Bladder microvascular endothelial cell (primary cell): Measurements from ENCODE around the gene SLC25A23. TPM values are rescaled to one million over a fixed set of nuclear protein-coding genes. Genes with fewer than 3 reads are reported as not detected.

Experiments used
- total RNA-seq: library from RNA; depleted of rRNA; stranded (reverse); fragments of >200 nt; gene quantifications from 2 replicates; pipeline ENCODE4 v1.2.3, GENCODE V29; 2014

SLC25A23 gene
- 8.9 and 25.6 TPM in 2 replicates for total RNA-seq

DNA sequence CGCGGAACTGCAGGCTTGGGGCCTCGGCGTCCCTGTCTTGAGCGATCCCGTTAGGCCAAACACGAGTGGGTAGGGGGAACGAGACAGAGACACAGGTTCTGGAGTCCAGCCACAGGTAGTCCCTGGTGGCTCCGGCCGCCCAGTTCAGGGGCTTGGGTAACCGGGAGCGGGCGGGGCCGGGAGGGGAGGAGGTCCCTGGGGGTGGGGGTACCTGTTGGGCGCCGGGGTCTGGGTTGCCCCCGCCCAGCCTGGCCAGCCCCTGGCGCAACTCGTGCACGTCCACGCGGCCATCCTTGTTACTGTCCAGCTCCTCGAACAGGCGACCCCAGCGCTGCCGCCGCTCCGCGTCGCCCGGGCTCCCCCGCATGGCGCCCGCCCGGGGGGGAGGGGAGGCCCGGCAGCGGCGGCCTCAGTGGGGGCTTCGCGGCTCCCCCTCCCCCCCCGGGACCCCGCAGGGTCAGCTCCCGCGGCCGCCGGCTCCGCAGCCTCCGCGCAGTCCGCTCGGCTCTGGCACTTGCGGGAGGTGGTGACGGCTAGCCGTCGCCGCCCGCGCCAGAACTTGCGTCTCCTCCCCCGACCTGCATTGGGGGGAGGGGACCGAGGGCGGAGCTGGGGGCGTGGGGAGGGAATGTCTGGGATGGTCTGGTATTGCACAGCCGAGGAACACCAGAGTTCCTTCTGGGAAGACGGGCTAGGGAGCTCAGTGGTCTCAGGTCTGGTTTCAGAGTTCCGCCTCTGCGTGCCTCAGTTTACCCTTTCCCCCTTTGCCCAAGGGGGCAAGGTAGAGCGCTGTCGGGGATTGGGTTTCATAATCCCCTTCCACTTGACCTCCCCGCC, at the start of gene SLC25A23:
TSS of gene SLC25A23 (minus strand) at position 531 of the 837 bp plus-strand sequence. CDS start at position 367, 164 bp downstream.

DNA sequence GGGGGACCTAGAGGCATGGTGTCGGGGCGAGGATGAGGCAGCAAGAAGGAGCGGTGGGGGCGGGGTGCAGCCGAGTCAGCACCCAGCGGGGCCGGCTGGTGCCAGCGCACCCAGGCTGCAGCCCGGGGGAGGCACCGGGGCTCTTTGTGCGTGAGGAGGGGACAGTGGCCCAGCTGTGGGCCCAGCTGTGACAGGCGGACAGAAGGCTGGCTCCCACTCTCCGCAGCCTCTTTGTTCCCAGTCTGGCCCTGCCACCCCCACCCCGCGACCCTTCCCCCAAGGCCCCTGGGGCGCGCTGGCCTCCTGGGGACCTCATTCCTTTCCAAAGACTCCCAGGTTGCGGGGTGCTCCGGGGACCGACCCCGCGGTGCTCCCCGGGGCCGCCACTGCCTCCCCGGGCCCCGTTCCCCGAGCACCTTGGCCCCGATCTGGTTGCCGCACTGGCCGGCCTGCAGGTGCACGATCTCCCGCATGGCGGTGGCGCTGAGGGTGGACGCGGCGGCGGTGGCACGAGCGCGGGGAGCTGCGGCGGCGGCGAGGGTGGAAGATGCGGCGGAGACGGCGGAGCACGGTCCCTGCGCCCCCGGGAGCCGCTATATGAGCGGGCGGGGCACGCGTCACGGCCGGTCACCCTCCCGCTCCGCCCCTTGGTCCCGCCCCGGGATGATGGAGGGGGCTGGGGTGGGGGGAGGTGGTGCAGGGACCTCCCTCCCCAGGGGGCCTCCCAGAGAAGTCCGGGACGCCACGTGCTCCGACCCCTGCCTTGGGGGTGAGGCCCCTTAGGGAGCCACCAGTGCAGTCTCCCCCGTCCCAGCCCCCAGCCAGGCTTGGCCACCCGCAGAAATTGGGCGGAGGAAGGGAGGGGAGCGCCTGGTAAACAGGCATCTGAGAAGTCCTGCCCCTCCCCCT, 42.4 kb upstream of the SLC25A23 start, which contains the start of gene TUBB4A:
TSS of gene TUBB4A (minus strand) at position 570 of the 909 bp plus-strand sequence. CDS start at position 473, 97 bp downstream.

DNA sequence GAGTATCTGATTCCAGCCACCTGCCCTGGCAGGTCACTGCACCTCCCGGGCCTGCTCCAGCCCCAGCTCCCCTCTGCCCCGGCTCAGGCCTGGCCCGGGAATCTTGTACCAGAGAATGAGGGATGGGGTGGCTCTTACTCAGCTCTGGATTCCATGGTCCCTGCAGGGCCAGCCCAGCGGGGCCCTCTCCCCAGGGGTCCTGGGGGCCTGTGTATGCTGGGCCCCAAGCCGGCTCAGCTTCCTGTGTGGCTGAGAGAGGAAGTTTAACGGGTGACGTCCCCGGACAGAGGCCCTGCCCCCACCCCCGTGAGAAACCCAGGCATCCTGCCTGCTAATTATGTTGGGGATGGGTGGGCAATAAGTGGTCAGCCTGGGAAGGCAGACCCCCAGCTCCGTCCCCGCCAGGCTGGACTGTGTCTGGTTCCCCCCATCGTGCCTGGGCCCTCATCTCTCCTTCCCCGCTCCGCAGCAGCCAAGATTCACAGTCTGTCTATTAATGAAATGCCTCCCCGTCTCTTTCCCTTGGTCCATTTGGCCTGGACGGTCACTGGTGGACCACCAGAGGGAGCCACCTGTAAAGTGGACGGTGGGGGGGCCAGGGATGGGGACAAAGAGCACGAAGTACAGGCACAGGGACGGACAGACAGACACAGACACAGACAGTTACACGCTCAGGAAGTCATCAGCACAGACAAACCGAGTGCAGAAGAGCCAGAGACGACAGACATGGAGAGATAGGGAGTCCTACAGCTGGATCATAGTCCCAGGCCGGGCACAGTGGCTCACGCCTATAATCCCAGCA, 22.1 kb upstream of the SLC25A23 start, which contains the start of gene DENND1C:
TSS of gene DENND1C (minus strand) at position 247 of the 802 bp plus-strand sequence. CDS start at position 155, 92 bp downstream.

DNA sequence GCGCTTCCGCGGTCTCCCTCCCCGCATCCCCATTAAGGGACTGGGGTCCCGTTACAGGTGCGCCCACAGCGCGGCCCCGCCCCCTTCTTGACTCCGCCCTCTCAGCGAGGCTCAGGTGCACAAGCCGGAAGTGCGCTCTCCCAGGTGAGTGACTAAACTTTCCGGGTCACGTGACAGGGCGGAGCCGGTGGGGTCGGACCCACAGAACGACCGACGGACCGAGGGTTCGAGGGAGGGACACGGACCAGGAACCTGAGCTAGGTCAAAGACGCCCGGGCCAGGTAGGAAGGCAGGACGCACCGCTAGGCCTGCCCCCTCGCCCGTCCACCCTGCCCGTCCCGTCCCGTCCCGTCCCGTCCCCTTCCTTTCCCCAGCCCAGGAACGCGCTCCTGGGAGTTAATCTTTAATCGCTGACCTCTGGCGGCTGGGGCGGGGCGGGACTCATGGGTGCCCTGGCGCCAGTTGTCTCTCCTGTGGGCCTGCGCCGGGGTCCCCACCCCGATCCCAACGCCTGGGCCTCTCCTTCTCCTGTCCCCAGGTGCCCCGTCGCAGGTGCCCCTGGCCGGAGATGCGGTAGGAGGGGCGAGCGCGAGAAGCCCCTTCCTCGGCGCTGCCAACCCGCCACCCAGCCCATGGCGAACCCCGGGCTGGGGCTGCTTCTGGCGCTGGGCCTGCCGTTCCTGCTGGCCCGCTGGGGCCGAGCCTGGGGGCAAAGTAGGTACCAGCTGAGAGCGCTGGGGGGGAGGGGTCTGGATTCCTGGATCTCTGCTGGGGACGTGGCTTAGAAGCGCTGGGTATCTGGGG, 4.7 kb upstream of the SLC25A23 start, which contains the start of gene CRB3:
TSS of gene CRB3 (plus strand) at position 202 of the 804 bp plus-strand sequence. CDS start at position 633, 431 bp downstream.

DNA sequence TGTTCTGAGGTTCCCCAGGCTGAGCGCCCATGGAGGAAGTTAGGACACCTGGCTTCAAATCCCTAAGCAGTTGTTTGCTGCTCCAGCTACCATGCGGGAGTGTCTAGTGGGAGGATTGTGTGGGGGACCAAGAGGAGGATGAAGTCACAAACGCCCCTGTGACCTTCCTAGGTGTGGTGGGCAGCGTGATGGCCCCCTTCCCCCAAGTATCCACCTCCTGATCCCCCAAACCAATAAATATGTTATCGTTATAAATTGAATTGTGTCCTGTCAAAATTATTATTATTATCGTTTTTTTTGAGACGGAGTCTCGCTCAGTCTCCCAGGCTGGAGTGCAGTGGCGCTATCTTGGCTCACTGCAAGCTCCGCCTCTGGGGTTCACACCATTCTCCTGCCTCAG, 25.9 kb downstream of the SLC25A23 start, which contains the start of gene SLC25A41:
TSS of gene SLC25A41 (minus strand) at position 101 of the 400 bp plus-strand sequence. CDS start at position 31, 70 bp downstream.

DNA sequence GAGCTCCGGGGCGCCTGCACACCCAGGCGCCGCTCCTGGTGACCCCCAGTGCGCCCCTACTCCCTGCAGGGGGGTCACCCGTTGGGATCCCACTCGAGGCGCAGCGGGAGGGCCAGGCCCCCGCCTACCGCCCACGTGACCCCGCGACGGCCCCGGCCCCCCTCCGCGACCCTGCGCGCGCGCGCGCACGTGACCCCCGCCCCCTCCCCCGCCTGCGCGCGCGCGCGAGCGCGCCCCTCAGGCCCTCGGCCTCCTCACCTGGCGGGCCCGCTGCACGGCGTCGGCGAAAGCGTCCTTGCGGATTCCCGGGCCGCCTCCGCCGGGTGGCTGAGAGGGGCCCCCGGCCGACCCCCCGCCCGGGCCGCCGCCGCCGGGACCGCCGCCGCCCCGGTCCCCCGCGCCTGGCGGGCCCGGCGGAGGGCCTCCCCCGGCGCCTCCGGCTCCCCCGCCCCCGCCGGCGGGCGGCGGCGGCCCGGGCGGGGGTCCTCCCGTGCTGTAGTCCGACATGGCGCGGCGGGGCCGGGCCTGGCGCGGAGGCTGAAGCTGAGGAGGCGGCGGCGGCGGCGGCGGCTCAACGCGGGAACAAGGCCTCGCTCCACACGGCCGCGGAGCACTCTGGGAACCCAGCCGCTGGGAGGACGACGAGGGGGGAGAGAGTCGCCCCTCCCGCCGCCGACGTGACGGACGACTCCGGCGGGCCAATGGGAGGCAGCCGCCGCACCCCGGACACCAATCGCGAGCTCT, 35.2 kb downstream of the SLC25A23 start, which contains the start of gene KHSRP:
TSS of gene KHSRP (minus strand) at position 617 of the 744 bp plus-strand sequence. CDS start at position 507, 110 bp downstream.

DNA sequence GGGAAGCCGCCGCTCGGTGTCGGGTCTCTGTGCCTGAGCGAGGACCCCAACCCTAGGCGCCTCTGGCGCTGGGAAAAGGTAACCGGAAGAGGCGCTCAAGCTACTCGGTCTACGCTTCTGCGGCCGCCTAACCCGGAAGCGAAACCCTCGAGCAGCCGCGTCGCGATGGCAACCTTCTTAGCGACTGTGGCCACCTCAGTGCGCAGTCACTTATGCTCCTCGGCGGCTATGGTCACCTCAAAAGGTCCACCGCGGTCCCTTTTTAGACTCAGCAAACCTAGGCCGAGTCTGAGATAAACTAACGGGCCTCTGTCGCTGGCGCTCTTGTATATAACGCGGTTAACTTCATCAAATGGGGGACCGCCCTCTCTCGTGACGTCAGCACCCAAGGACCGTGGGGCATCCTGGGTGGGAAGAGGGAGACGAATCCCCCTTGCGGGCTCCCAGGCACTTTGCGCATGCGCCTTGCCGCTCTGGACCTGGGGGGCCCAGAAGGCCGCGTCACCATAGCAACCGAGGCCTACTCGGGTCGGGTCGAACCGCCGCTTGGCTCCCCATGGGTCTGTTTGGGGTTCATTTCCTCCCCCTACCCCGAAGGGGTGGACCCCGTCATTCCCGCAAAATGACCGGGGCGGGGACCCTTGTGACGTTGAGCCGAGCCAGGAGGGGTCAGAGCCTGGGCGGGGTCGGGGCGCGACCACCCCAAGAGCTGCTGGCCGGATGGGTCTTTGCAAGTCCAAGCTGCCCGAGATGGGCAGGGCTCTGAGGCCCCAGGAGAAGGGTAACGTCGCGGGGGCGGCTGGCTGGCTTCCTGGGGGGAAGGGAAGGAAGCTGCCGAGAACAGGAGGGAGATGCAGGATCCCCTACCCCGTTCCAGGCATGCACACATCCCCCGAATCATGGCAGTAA, 66.3 kb downstream of the SLC25A23 start, which contains the start of gene GTF2F1:
TSS of gene GTF2F1 (minus strand) at position 91 of the 909 bp plus-strand sequence. CDS start 169 bp downstream, outside the sequence.

Other genes with a start within 250 kb of the SLC25A23 start
- gene MLLT1, start 179.8 kb downstream of the SLC25A23 start, total RNA-seq, result 3.1 and 8.0 TPM in 2 replicates
- not detected in 2 replicates for gene ACER1, start 126.2 kb downstream of the SLC25A23 start, total RNA-seq
- 45.1 and 47.4 TPM in 2 replicates for gene CLPP, start 98.3 kb downstream of the SLC25A23 start, total RNA-seq
- gene ALKBH7, start 87.0 kb downstream of the SLC25A23 start, total RNA-seq, result 15.6 and 27.5 TPM in 2 replicates
- gene PSPN, start 83.9 kb downstream of the SLC25A23 start, total RNA-seq, result 0.65 and 1.3 TPM in 2 replicates
- 38.4 and 51.5 TPM in 2 replicates for gene GTF2F1, start 66.6 kb downstream of the SLC25A23 start, total RNA-seq
- gene KHSRP, start 35.0 kb downstream of the SLC25A23 start, total RNA-seq, result 102 and 214 TPM in 2 replicates
- 0.06 TPM in 1 of 2 replicates, not detected in the other for gene SLC25A41, start 26.0 kb downstream of the SLC25A23 start, total RNA-seq
- gene CRB3, start 4.5 kb upstream of the SLC25A23 start, total RNA-seq, result not detected in 2 replicates
- gene DENND1C, start 22.0 kb upstream of the SLC25A23 start, total RNA-seq, result not detected in 2 replicates
- not detected in 2 replicates for gene TUBB4A, start 42.5 kb upstream of the SLC25A23 start, total RNA-seq
- gene TNFSF9, start 71.2 kb upstream of the SLC25A23 start, total RNA-seq, result 0.32 and 0.69 TPM in 2 replicates
- gene CD70, start 131.4 kb upstream of the SLC25A23 start, total RNA-seq, result 0.25 TPM in 1 of 2 replicates, not detected in the other
- not detected in 2 replicates for gene TNFSF14, start 210.4 kb upstream of the SLC25A23 start, total RNA-seq